AG10803 (cell line): ENCODE measurements around the gene PLAC1.

Experiments
- DNase-seq: peaks from one replicate; pipeline ENCODE4 v3.0.0; 2010; ENCODE audit warnings: low read depth
- H3K4me3 ChIP-seq: 2 replicates; pipeline ENCODE4 v1.5.1; 2011; ENCODE audit warnings: mild to moderate bottlenecking, low read length, control low read depth
- TF ChIP-seq, protein P1 (sequence below): conservative IDR thresholded peaks from 2 replicates; pipeline ENCODE4 v1.5.1; 2011; ENCODE audit warnings: mild to moderate bottlenecking, low read length, control low read depth, inconsistent platforms

The PLAC1 gene

DNA sequence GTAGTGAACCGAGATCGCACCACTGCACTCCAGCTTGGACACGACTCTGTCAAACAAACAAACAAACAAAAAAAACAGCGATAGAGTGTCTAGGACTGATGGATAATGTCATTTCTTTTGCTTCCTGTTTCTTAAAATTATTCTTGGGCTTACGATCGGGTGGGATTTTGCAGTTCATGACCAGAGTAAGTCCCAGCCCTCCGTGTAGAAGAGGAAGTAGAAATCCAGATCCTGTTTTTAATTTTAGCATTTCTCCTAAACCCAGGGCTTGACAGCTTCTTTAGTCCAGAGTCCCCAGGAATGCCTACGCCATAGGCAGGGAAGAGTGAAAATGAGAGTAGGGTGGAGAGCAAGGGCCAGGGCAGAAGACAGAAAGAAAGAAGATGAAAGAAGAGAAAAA, 104.0 kb downstream of the PLAC1 start:
- no peak for DNase-seq
- TF ChIP-seq, protein P1, sequence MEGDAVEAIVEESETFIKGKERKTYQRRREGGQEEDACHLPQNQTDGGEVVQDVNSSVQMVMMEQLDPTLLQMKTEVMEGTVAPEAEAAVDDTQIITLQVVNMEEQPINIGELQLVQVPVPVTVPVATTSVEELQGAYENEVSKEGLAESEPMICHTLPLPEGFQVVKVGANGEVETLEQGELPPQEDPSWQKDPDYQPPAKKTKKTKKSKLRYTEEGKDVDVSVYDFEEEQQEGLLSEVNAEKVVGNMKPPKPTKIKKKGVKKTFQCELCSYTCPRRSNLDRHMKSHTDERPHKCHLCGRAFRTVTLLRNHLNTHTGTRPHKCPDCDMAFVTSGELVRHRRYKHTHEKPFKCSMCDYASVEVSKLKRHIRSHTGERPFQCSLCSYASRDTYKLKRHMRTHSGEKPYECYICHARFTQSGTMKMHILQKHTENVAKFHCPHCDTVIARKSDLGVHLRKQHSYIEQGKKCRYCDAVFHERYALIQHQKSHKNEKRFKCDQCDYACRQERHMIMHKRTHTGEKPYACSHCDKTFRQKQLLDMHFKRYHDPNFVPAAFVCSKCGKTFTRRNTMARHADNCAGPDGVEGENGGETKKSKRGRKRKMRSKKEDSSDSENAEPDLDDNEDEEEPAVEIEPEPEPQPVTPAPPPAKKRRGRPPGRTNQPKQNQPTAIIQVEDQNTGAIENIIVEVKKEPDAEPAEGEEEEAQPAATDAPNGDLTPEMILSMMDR = no peak
- H3K4me3 ChIP-seq = peak overlapping the region; percentile 35

DNA sequence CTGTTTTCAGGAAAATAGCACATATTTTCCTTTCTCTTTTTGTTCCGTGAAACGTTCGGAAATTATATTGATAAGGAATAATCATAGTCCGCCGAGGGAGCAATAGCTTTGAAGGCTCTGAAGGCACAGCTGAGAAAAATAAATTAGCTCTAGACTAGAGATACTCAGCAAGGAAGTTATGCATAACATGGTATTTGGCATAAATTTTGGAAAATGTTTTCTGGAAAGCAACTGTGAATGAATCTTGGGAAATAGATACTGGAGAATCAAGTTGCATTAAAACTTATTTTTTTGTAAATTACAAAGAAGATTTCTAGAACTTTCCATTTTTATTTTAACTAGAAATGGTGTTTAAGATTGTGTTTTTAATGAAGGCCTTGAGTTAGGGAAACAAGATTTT, 105.9 kb downstream of the PLAC1 start:
- no peak overlapping the region for H3K4me3 ChIP-seq
- TF ChIP-seq, protein P1 = no peak
- no peak for DNase-seq

DNA sequence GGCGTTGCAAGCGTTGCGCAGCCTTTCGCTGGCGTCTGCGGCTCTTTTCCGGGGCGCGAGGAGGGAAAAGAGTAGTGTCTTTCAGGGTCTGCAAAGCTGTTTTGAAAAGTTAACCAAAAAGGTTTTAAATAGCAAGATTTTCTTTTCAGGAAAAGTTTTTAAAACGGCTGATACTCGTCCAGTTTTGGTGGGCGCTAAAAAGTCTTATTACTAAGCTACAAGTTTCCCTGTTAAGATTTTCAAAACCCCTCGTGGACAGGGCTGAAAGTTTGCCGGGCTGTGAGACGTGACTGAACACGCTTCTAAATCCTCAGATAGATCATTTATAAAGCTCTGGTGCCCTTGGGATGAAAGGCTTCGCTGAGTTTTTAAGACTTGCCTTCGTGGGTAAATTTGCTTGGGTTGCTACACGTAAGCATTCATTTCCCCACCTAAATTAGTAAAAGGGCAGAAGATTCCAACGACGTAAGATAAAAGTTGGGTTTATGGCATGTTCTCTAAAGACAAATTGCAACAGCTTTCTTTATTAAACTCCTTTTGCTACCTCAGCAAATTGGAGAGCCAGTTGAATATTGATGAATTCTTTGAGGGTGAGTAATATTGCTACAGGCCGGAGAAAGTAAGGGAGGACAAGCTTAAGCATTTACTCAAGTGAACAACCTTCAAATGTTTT, 106.8 kb downstream of the PLAC1 start:
- H3K4me3 ChIP-seq = peak overlapping the region; percentile 45
- TF ChIP-seq, protein P1 = no peak
- DNase-seq = peak; percentile 68

DNA sequence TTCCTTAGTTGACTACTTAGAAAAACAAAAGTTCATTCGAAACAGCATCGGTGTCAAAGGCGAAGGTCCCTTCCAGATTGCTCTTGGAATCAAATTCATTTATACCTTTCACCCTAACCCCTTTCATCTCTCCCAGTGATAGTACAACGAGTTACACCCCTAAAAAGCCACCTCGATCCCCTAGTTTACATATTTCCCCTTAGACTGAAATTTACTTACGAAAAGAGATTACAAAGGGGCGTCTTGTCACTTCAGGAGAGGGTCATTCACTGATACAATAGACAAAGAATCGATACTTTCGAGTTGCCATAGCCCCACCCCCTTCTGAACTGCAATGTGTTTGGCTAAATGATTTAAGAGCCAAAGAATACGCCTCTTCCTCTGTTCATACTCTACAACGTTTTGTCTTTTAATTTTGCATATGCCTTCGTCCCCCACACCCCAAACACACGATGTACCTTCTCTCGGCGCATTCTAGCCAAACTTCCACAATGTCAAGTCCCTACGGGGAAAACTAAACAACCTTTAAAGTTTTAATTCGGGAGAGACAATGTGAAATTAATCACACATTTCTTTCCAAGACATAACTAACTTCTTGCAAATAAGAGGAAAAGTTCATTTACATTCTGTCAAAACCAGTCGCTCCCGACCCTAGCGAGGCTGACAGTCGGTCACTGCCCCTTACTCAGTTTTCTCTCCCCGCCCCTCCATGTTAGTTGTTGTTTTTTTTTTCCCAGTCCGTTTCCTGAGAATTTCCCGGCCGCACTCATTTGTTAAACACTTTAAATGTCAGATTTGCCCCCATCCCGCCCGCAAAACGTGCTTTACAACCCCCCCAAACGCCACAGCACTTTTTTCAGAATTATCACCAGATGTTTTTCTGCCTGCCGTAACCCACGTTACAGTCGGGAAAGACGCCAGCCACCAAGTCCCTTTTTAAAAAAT, 109.7 kb downstream of the PLAC1 start:
- peak overlapping the region; percentile 78 for H3K4me3 ChIP-seq
- no peak for DNase-seq
- TF ChIP-seq, protein P1 = no peak

DNA sequence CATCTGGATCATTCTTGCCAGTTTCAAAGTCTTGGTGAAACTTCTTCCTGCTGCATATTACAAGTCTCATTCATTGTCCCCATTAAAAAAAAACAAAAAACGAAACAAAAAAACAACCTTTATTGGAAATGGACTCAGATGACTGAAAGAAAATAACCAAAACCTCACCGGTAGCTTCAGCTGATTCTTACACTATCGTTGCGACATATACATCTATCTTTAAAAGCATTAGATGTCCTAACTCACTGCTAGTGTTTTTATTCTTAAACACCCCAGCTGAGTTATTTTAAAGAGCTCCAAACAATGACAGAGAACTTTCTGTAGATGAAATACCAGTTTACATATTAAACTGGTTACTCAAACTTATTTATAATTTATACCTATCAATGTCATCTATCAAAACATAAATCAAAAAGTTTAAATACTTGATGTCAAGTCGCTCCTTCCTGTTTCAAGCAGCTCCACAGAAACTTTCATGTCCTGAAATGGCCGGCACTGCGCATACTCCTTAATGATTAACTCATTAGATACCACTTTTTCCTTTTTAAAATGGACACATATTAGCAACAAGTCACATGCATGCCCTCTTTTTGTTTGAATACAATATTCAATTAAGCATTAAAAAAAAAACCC, 111.1 kb downstream of the PLAC1 start:
- TF ChIP-seq, protein P1 = no peak
- peak; percentile 33 for DNase-seq
- peak overlapping the region; percentile 78 for H3K4me3 ChIP-seq

DNA sequence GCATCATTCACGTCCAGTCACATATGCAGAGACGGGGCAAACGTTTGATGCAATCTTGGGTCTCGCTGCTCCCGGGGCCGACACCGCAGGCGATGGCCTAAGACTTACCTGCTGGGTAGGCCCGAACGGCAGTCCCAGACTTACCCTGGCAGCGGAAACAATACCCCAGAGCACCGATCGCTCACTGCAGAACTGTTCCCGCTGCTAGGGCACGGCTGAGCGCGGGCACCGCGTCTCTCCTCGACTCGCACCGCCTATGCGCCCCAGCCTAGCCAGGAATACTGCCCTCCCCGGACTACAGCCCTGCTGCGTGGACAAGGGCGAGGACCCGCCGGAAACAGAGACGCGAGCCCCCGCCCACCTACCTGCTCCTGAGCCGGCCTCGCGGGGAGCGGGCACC, 112.1 kb downstream of the PLAC1 start:
- no peak for DNase-seq
- H3K4me3 ChIP-seq = peak overlapping the region; percentile 78
- TF ChIP-seq, protein P1 = no peak
